DMS 273 (cell line): ENCODE results near the gene ACMSD.
"Not testable (repeated sequence)": the region's sequence is repeated elsewhere in the genome, so short reads cannot be mapped to it uniquely, and the experiment has no call there.

Experiments used
- DNase-seq: peaks from one replicate; lab custom pipeline; 2025; ENCODE audit not compliant: unreplicated experiment; lab: John Stamatoyannopoulos, UW

The ACMSD gene

GRCh38 chr2:134903701-134904100, 65.3 kb downstream of the ACMSD start:
- DNase-seq, result not testable (repeated sequence)

GRCh38 chr2:134905168-134905567, 66.8 kb downstream of the ACMSD start:
- no peak for DNase-seq

DNA sequence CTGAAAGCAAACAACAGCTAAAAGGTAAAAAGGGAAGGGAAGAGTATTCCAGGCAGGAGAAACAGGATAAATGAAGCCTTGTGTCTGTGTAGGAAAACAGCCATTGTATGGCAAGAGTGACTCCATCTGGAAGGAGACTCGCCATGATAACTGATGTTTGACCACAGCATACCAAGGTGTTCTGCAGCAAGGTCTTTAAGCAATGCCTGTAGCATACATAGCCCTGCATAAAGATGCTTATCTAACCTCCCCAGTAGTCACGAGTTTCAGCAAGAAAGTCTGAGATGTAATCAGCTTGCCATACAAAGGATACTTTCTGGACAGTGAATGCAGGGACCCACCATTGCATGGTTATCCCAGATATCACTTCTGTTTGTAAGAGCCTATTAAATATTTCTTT, 68.3 kb downstream of the ACMSD start:
- no peak for DNase-seq

DNA sequence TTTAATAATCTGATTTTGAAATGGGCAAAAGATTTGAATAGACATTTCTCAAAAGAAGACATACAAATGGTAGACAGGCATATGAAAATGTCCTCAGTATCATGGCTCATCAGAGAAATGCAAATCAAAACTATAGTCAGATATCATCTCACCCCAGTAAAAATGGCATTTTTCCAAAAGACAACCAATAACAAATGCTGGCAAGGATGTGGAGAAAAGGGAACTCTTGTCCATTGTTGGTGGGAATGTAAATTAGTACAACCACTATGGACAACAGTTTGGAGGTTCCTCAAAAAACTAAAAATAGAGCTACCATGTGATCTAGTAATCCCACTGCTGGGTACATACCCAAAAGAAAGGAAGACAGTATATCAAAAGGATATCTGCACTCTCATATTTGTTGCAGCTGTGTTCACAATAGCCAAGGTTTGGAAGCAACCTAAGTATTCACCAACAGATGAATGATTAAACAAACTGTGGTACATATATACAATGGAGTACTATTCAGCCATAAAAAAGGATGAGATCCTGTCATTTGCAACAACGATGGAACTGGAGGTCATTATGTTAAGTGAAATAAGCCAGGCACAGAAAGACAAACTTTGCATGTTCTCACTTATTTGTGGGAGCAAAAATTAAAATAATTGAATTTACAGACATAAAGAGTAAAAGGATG, 69.2 kb downstream of the ACMSD start:
- peak; percentile 9 for DNase-seq

DNA sequence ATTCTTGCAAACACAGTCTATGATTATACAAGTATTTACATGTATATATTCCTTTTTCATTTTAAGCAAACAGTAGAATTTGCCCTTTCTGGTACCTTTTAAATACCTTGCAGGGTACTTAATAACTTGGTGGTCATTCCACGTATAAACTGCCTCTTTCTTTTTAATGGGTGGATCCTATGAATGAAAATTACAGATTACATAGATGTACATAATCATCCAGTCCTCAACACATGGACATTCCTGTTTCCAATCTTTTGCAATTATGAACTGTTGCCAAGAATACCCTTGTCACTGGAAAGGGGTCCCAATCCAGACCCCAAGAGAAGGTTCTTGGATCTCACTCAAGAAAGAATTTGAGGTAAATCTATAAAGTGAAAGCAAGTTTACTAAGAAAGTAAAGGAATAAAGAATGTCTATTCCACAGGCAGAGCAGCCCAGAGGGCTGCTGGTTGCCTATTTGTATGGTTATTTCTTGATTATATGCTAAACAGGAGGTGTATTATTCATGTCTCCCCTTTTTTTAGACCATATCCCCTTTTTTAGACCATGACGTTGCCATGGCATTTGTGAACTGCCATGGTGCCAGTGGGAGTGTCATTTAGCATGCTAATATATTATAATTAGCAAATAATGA, 72.5 kb downstream of the ACMSD start:
- DNase-seq, result no peak

DNA sequence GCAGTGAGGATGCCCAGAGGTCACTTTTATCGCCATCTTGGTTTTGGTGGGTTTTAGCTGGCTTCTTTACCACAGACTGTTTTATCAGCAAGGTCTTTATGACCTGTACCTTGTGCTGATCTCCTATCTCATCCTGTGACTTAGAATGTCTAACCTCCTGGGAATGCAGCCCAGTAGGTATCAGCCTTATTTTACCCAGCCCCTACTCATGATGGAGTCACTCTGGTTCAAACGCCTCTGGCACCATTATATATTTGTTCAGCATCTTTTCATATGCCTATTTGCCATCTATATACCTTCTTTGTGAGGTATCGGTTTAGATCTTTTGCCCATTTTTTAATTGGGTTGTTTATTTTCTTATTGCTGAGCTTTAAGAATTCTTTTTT, 73.0 kb downstream of the ACMSD start:
- no peak for DNase-seq

GRCh38 chr2:134912361-134912760, 73.9 kb downstream of the ACMSD start:
- peak; percentile 41 for DNase-seq

DNA sequence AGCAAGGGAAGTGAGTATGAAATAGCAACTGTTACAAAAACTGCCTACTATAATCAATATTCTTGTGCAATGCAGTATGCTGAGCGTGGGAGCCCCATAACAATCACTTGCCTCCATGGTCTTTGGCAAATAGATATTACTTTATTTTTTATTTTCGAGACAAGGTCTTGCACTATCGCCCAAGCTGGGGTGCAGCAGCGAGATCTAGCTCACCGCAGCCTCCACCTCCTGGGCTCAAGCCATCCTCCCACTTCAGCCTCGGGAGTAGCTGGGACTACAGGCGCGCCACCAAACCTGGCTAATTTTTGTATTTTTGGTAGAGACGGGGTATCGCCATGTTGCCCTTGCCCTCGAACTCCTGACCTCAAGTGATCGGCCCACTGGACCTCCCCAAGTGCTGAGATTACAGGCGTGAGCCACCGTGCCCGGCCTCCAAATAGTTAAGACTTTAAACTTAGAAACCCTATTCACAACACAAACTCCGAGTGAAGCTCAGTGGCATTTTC, 79.0 kb downstream of the ACMSD start:
- peak; percentile 57 for DNase-seq

GRCh38 chr2:134917888-134918525, 79.6 kb downstream of the ACMSD start:
- peak; percentile 99 for DNase-seq

DNA sequence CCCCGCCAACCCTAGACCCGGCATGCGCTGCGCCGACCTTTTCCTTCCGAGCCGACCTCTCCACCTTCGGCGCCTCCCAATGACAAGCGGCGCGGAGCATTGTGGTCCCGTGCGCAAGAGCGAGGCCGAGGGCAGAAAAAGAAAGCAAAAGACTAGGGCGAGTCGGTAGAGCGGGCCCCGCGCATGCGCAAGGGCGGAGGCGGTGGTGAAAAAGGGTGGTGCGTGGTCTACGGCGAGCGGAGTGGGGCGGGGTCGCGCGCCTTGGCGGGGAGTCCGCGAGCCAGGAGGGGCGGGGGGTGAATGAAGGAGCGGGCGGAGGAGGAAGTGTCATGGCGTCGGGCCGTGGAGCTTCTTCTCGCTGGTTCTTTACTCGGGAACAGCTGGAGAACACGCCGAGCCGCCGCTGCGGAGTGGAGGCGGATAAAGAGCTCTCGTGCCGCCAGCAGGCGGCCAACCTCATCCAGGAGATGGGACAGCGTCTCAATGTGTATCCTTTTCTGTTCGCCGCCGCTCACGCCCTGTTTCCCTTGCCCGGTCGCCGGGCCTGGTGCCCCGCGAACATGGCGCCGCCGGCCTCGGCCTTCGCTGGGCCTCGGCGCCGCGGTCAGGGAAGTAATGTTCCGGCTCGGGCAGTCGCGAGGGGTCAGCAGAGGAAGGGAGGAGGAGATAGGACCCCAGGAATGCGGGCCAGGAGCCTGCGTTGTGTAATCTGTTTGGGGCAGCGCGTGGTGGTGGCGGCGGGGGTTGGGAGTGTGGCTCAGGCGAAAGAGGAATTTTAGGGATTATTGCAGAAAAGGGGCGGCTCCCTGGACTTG, 80.3 kb downstream of the ACMSD start, which contains the start of gene CCNT2:
Gene CCNT2 (plus strand): TSS at position 297 of the 815 bp plus-strand sequence. CDS start 33 bp downstream, at position 330.
- DNase-seq, result peak; percentile 99

DNA sequence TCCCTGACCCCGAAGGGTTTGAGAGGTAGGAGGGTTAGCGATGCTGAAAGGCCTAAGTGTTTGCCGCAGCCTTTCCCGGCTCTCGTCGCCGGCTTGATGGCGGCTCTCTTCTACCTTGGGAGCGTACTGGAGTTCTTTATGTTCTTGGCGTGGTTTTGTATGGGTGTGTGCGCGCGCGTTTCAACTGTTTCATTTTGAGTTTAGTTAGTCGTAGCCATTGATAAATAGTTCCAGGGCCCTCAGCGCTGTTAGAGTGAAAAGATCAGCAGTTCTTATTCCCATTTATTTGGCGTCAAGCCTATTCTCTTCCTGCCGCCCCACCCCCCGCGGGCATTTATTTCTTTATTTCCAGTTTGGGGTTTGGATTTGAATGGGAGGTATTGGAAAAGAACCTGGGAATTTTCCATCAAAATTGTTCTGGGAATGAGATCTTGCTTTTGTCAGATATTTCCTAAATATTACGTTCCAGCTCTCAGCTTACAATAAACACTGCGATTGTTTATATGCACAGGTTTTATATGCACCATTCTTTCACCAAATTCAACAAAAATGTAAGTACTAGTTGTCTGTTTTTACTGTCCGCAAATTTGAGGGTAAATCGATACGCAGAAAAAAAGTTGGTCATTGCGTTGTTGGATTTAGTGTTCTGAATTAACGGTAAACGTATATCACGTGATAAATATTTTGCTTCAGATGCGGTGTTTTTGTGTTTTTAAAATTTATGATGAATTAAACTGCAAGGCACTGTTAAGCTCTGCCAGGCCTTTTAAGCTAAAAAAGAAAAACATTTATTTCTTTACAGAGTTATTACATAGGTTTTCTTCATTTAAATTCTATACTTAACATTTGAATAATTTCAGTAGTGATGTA, 81.2 kb downstream of the ACMSD start:
- DNase-seq, result peak; percentile 71

DNA sequence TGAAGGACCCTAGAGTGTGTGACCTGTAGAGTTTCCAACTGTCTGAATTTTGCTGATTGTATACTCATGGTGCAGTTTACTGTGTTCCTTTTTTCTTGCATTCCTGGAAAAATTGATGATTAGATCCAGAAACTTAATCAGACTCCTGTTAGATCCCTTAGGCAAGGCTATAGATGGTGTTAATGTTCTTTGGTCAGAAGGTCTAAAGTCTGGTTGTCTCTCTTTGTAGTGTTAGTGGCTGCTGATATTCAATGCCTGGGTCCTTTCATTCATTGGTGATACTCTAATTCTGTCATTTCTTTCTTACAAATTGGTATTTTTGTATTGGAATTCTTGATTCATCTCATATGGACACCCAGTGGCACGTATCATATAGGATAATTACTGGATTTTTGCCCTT, 86.5 kb downstream of the ACMSD start:
- DNase-seq, result no peak

DNA sequence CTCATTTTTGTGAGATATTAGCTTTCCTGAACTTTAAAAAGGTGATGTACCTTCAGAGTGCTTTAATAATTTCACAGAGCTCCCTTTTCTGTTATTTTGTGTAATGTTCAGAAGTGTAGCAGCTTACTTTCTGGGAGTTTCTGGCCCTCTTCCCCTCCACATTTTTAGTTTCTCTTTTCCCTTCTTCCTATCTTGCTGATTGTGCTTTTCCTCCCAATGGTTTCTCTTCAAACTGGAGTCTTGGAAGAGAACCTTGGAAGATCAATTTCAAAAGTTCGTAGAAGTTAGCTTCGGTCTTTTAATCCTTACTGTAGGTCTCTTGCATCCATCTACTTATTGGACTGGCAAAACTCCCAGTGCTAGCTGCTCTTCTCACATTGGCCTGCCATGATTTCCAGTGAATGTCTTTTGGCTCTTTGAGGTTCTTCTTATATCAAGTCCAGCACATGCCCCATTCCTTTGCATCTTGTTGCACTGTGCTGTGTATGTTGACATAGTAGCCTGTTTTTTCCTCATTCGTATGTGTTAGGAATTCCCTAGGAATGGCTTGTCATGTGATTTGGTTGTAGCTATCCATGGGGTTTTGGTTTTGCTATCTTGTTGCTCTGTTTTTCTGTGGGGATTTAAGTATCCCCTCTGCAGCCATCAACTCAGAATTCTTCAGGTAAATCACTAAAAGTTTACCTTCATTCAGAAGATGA, 88.0 kb downstream of the ACMSD start:
- DNase-seq, result no peak

GRCh38 chr2:134927195-134927594, 88.8 kb downstream of the ACMSD start:
- DNase-seq, result no peak

DNA sequence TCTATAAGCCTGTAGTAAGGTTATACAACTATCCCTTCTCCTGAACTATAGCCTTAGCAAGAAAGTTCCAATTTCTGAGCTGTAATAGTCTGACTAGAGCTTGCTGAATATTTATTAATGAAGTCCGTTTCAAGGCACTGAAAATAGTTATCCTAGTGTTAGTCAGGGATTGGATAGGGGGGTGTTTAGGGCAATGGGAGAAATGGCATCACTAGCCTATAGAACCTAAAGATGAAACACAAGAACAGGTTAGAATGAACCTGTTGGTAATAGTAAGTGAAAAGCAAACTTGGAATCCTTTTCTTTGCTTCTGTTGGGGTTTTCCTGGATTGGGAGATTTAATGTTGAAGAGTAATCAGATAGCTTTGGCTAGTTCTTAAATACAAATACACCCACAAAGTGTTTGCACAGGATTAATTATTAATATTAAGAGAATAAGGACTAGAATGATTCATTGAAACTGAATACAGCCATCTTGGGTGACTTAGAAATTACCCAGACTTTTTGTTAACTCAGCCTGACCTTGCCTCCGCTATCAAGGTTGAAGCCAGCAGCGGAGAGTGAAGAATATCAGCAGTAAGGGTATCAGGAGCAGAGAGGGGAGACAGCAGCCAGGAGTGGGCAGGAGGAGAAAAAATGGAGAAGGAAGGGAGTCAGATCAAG, 94.6 kb downstream of the ACMSD start:
- no peak for DNase-seq

GRCh38 chr2:134933732-134934131, 95.3 kb downstream of the ACMSD start:
- no peak for DNase-seq

DNA sequence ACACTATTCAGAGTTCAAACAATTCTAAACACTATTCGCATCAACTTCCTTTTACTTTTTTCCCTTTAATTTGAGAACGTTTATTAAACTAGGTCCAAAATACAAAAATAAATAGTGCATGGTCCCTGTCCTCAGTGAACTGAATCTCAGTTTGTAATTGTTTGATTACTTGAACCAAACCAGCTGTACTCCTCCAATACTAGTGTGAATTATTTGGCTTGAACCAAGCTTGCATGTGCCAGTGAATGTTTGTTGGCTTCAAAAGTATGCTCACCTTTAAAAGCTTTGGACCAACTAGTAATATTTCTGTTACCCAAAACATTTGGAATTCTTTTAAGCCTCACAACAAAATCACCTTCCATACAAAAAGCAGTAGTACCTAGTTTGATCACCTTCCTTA, 95.7 kb downstream of the ACMSD start:
- no peak for DNase-seq

- no peak for DNase-seq
Measured at GRCh38 chr2:134934641-134935040, 96.2 kb downstream of the ACMSD start.

- DNase-seq, result no peak
Measured at GRCh38 chr2:134936691-134937090, 98.3 kb downstream of the ACMSD start.
